NB4 (cell line): ENCODE measurements around the gene CLK1.

Experiments used
- CTCF ChIP-seq: IDR thresholded peaks from one replicate; pipeline ENCODE4 v1.5.1; 2012; ENCODE audit warnings: low read depth, low read length
- MYC ChIP-seq: IDR thresholded peaks from 2 replicates; pipeline ENCODE4 v1.6.1; 2011; ENCODE audit warnings: low read depth, low read length
- POLR2A ChIP-seq: IDR thresholded peaks from 2 replicates; pipeline ENCODE4 v1.6.1; 2011; ENCODE audit warnings: mild to moderate bottlenecking; ENCODE audit not compliant: insufficient read length; ENCODE audit errors: extremely low read depth
- TF ChIP-seq, protein P1 (sequence below): IDR thresholded peaks from 2 replicates; pipeline ENCODE4 v1.6.1; 2011; ENCODE audit warnings: low read depth, low read length

DNA sequence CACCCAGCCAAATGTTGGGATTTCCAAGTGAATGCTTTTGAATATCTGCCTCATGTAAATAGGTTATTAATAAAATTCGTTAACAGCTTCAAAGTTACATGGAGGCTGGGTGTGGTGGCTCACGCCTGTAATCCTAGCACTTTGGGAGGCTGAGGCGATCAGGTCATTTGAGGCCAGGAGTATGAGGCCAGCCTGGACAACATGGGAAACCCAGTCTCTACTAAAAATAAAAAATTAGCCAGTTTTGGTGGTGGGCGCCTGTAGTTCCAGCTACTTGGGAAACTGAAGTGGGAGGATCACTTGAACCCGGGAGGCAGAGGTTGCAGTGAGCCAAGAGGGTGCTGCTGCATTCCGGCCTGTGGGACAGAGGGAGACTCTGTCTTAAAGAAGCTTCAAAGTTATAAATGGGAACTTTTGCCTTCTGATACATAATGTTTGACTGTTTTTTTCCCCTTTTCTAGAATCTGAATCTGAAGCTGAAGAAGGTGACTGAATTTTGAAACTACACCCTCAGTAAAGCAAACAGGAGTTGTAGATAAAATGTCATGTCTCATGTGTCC, 42.7 kb downstream of the CLK1 start:
- no peak for TF ChIP-seq POLR2A
- no peak for TF ChIP-seq CTCF
- TF ChIP-seq MYC: no peak
- TF ChIP-seq, protein P1, sequence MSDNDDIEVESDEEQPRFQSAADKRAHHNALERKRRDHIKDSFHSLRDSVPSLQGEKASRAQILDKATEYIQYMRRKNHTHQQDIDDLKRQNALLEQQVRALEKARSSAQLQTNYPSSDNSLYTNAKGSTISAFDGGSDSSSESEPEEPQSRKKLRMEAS: no peak
